ENCODE measurements around the gene ASTN2. TPM values are rescaled to one million over a fixed set of nuclear protein-coding genes. Genes with fewer than 3 reads are reported as not detected.
A peak's percentile ranks its signal among the peaks of the same experiment; 100 is the strongest.

ASTN2 gene
- total and polyA plus RNA-seq, 9 of the 15 experiments (the other 6 are each of a cell fraction or from before 2014, with no cell fraction given): 0.56 to 3.5 (median 1.9) TPM

GRCh38 chr9:116466271-116467235 lies 948.3 kb downstream of the ASTN2 start (continued):
- TF ChIP-seq, protein P1, sequence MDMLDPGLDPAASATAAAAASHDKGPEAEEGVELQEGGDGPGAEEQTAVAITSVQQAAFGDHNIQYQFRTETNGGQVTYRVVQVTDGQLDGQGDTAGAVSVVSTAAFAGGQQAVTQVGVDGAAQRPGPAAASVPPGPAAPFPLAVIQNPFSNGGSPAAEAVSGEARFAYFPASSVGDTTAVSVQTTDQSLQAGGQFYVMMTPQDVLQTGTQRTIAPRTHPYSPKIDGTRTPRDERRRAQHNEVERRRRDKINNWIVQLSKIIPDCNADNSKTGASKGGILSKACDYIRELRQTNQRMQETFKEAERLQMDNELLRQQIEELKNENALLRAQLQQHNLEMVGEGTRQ (CRISPR knock-in tag; IDR thresholded peaks at IDR 0.05): no peak
- TF ChIP-seq MBD2 (IDR thresholded peaks at IDR 0.05; ENCODE audit: borderline replicate concordance, low read depth) (peak; percentile 91), ARID4B (CRISPR knock-in tag; IDR thresholded peaks at IDR 0.05) (no peak), ZNF740 (CRISPR knock-in tag; IDR thresholded peaks at IDR 0.05) (no peak), ZNF740 (tag; IDR thresholded peaks at IDR 0.05) (peak in 1 of 2 experiments; percentile 61; a peak in 2 of 4 replicates), HDAC2 (IDR thresholded peaks at IDR 0.05) (no peak; the same call in 1 of the 2 replicates), PYGO2 (tag; IDR thresholded peaks at IDR 0.05) (peak; percentile 25; the same call in 1 of the 2 replicates), STAT5A (IDR thresholded peaks at IDR 0.05; ENCODE audit: borderline replicate concordance, low read length) (peak; percentile 86), CXXC5 (CRISPR knock-in tag; IDR thresholded peaks at IDR 0.05) (peak; percentile 81), STAT6 (CRISPR knock-in tag; IDR thresholded peaks at IDR 0.05) (no peak), SMAD3 (CRISPR knock-in tag; conservative IDR thresholded peaks at IDR 0.05) (peak; percentile 84), CLOCK (CRISPR knock-in tag; IDR thresholded peaks at IDR 0.05; ENCODE audit: borderline replicate concordance) (peak; percentile 19; the same call in 1 of the 2 replicates)

Data from K562 (cell line).